CD4-positive, alpha-beta T cell treated with Interleukin-1 beta for 1 hour (primary cell): ENCODE results near the gene TTLL5.

Experiments used
- DNase-seq, 2 donors: peaks; one replicate each; pipeline ENCODE4 v3.0.0-alpha.2; 2020 to 2022

TTLL5 gene

DNA sequence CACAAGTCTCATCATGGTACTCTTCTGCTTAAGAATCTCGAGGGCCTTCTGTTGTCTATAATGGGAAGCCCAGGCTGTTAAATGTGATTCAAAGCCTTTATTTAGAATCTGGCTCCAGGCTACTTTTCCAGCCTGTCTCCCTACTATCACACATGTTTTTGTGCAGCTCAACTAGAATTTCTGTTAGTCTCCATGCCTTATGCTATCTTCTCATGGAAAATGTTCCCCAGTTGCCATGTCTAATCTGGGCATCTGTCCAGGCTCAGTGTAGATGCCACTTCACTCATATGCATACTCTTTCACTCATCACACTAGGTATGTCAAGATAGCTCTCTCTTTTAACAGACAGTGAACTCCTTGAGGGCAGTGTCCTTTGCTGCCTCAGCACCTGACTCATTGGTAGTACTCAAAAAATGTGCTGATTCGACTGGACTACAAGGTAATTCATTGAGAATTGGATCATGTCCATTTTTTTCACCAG lies 145.3 kb downstream of the TTLL5 start:
- no peak for DNase-seq

- DNase-seq: no peak
Observed at GRCh38 chr14:75807667-75808360, 146.8 kb downstream of the TTLL5 start.

DNA sequence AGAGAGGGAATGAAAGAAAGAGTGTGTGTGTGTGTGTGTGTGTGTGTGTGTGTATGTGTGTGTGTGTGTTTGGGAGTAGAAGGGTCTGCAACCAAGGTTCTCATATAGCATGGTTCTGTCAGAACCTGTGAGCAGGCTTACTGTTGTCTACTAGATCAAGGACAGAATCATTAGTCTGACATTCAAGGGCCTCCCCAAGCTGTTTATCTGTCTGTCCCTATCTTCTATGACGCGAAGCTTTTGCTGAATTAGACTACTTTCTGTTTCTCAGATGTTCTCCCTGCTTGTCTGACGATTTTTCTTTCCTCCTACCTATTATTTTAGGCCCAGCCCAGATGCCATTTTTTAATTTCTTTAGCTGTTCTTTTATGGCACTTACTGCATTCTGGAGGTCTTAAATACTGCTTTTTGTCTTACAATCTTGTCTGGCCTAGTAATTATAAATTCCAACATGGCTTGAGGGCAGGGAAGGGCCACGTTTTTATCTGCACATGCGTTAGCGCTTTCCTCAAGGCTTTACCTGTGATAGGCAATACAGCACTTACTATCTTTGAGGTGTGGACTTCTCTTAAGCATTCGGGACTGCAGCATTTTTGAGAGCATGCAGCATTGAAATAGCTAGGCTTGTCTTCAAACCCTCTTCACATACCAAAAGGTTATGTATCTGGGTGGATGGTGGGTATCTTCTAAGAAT lies 150.2 kb downstream of the TTLL5 start:
- DNase-seq: no peak

DNA sequence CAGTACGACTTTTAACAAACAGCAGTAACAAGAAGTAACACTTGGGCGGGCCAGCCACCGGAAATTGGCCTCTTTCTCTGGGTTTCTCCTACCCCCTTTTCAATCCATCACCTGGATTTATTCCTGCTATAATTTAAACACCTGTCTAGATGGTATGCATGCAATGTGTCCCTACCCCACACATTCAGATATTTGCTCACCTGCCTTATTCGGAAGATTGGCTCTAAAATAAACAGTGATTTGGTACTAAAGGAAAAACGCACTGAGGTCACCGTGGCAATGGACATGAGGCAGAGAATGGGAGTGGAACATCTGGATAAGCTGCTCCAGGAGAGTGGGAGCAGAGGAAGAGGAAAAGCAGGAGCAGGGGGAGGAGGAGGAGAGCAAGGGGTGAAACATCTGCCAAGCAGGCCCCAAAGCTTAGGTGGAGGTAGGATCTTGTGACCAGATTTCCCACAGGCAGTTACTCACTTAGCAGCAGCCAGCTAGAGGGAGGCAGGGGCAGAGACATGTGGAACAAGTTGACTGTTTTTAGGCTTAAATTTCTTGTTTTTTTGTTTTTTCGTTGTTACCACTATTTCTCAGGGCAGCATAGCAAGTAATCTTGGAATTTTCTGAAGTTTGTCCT lies 150.9 kb downstream of the TTLL5 start:
- no peak for DNase-seq

- DNase-seq: no peak
Observed at GRCh38 chr14:75812622-75813021, 151.6 kb downstream of the TTLL5 start.

DNA sequence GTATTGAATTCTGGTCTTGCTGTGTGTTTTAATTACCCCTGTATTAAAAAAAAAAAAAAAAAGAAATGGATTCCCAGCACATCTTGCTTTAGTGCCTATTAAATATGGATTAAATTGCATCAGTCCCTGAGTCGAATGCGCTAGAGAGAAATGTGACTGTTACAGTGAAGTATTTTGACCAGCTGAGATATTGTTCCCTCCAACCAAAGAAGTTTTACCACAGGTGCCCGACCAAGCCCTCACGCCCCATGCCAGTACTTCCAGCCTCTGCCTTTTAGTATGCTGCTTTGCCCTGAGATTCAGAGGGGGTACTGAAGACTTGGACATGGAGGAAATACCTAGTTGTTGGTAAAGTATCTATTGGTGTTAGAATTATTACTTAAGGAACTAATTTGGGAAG lies 159.7 kb downstream of the TTLL5 start:
- DNase-seq: no peak

GRCh38 chr14:75821831-75822521 lies 160.9 kb downstream of the TTLL5 start:
- no peak for DNase-seq

DNA sequence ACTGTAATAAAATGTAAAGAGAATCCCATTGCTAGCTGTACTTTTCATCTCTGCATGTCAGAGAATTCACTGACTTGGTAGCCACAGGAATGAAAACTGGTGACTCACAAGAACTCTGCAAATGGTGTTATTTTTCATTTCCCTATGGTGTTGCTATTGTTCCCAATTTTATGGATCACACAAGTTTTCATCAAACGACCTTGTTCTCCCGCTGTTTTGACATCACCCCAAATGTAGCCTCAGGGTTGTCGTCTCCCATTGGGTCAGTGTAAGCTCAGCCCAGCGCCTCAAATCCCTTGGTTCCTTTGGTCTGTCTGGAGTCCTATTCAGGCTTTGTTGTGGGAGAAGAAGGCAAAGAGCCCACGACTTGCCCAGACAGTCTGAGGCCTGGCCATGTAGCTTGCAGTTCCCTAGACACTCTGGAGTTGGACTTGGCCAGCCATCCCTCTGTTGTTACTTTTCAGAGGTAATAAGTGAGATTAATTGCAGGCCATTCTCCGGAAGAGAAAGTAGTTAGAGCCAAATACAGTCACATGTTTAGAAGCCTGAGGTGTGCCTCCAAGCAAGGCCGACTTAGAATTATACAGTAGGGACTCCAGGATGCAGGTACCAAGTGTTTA lies 161.6 kb downstream of the TTLL5 start:
- no peak for DNase-seq

- DNase-seq: no peak
Observed at GRCh38 chr14:75823334-75823733, 162.3 kb downstream of the TTLL5 start.

DNA sequence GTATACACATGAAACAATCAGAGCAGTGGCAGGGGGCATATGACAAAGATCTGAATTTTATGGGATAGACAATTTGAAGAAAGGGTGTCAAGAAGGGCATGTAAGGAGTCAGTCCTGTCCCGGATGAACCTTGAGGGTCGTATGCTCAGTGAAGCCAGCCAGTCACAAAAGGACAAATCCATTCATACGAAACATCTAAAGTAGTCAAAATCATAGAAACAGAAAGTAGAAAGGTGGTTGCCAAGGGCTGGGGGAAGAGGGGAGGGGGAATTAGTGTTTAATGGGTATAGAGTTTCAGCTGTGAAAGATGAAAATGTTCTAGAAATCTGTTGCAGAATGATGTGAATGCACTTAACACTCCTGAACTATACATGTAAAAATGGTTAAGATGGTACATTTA lies 163.3 kb downstream of the TTLL5 start:
- DNase-seq: no peak

DNA sequence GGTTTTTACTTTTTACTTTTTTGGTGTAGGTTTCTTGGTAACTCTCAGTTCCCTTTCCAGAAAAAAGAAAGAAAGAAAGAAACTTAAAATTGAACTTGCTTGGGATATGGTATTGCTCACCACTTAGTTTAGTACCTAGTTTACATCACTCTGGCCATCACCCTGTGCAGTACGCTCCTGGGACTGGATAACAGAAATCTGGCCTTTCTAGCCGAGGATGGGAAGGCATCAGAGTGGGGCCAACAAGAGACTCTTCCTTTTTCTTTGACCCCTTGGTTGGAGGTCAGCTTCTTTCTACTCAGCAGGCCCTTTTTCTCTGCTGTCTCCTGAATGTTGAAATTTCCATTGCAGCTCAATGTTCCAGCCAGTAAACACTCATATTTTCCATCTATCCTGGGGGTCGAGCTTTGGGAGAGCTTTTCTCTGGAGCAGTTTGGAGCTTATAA lies 164.1 kb downstream of the TTLL5 start:
- no peak for DNase-seq

- DNase-seq: no peak
Observed at GRCh38 chr14:75826599-75826998, 165.6 kb downstream of the TTLL5 start.

GRCh38 chr14:75827331-75827730 lies 166.3 kb downstream of the TTLL5 start:
- DNase-seq: no peak

DNA sequence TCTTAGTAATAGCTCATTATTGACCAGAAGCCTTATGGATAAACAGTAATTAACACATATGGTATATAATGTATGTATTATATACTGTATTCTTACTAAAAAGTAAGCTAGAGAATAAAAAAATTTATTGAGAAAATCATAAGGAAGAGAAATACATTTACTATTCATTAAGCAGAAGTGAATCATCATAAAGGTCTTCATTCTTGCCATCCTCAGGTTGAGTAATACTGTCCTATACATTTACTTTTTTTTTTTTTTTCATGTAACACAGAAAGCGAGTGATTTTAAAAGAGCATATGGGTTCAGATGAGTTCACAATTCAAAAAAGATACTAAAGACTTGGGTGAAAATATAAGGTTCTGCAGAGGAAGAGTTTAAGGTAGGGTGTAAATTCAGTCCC lies 168.3 kb downstream of the TTLL5 start:
- no peak for DNase-seq

DNA sequence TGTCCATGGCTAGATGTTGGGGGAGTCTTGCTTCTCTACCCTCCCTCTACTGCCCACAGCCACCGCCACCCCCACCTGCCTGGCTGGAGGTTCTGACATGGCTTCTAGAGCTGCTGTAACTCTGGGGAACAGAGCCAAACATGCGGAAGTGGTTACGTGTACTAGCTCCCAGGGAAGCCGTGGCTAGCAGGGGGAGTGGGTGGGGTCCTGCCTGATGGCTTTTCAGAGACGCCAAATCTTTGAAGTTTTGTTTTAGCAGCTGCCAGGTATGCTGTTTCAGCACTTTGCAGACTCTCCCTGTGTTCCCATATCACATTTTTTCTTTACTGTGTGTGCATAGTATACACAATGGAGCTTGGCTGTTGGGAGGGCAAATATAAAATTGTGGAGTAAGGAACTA lies 170.4 kb downstream of the TTLL5 start:
- peak; percentile 55 to 60 for DNase-seq

- DNase-seq: no peak
Observed at GRCh38 chr14:75831952-75832351, 170.9 kb downstream of the TTLL5 start.

- DNase-seq: no peak
Observed at GRCh38 chr14:75832621-75833297, 171.7 kb downstream of the TTLL5 start.

GRCh38 chr14:75833326-75834020 lies 172.4 kb downstream of the TTLL5 start:
- DNase-seq: no peak

DNA sequence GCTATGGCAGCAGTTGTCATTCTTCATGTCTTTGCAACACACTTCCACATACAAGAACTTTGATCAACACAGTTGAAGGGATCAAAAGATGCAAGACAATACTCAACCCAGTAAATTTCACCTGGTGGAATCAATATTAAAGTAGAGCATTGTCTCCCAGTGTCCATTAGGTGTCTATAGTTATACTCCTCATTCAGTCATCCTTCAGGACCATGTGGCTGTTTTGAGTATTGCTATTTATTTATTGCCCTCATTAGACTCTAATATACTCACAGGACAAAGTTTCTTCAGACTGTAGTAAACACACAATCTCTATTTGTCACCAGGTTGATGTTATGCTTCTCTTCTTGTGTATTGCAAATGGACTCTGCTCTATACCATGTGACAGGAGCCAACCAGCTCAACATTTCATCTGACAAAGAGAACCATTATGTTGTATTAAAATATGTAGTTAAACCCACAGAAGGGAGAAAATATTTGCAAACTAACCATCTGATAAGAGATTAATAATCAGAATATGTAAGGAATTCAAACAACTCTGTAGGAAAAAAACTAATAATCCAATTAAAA lies 174.2 kb downstream of the TTLL5 start:
- DNase-seq: no peak

- no peak for DNase-seq
Observed at GRCh38 chr14:75835737-75836136, 174.7 kb downstream of the TTLL5 start.

DNA sequence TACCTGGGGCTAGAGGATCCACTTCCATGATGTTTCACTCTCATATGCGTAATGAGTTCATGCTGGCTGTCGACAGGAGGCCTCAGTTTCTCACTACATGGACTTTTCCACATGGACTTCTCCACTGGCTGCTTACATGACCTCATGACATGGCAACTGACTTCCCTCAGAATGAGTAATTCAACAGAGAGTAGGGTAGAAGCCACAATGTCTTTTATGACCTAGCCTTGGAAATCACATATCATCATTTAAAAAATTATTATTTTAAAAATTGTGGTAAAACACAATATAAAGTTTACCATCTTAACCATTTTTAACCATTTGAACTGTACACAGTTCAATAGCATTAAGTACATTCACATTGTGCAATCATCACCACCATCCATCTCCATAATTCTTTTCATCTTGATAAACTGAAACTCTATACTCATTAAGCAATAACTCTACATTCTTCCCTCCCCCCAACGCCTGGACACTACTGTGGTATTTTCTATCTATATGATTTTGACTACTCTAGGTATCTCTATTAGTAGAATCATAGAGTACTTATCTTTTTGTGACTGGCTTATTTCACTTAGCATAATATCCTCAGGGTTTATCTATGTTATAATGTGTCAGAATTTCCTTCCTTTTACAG lies 176.2 kb downstream of the TTLL5 start:
- no peak for DNase-seq
